Measurements from ENCODE around the gene NOS1AP. TPM values are rescaled to one million over a fixed set of nuclear protein-coding genes. Genes with fewer than 3 reads are reported as not detected.
A peak's percentile ranks its signal among the peaks of the same experiment; 100 is the strongest.

Gene NOS1AP
- total RNA-seq, 4 donors from 2014 or later, result 1.9 to 5.4 (median 3.1) TPM

- TF ChIP-seq, protein P1, sequence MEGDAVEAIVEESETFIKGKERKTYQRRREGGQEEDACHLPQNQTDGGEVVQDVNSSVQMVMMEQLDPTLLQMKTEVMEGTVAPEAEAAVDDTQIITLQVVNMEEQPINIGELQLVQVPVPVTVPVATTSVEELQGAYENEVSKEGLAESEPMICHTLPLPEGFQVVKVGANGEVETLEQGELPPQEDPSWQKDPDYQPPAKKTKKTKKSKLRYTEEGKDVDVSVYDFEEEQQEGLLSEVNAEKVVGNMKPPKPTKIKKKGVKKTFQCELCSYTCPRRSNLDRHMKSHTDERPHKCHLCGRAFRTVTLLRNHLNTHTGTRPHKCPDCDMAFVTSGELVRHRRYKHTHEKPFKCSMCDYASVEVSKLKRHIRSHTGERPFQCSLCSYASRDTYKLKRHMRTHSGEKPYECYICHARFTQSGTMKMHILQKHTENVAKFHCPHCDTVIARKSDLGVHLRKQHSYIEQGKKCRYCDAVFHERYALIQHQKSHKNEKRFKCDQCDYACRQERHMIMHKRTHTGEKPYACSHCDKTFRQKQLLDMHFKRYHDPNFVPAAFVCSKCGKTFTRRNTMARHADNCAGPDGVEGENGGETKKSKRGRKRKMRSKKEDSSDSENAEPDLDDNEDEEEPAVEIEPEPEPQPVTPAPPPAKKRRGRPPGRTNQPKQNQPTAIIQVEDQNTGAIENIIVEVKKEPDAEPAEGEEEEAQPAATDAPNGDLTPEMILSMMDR (IDR thresholded peaks at IDR 0.05), result no peak
- peak; percentile 4 for DNase-seq (ENCODE audit: low spot score)
- ATAC-seq (ENCODE audit: low FRiP score), result no peak
Measured at GRCh38 chr1:162374406-162374805, 304.9 kb downstream of the NOS1AP start.

DNA sequence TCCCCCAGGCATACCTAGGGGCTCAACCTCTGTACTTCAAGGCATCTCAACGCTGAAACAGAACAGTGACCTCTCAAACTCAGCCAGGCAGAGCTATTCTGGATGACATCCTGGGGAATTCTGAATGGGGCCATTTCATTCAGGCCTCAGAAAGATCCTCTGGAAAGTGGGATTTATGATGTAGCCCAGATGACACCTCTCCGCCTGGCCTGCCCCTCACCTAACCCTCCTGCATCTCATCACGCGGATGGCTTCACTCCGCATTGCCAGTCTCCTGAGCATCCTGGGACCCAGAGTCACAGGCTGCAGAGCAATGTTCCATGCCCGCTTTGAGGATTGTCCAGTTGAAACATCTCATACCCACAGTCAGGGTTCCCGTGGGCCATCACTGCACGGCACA lies 306.0 kb downstream of the NOS1AP start:
- no peak for DNase-seq (ENCODE audit: low spot score)
- no peak for ATAC-seq (ENCODE audit: low FRiP score)
- TF ChIP-seq, protein P1 (IDR thresholded peaks at IDR 0.05), result no peak

GRCh38 chr1:162376691-162377090 lies 307.2 kb downstream of the NOS1AP start, which contains the start of gene SPATA46:
SPATA46 (minus strand) TSS chr1:162376854; CDS start chr1:162376790, 64 bp downstream.
- TF ChIP-seq, protein P1 (IDR thresholded peaks at IDR 0.05), result no peak
- DNase-seq (ENCODE audit: low spot score) (no peak), ATAC-seq (ENCODE audit: low FRiP score) (no peak)

DNA sequence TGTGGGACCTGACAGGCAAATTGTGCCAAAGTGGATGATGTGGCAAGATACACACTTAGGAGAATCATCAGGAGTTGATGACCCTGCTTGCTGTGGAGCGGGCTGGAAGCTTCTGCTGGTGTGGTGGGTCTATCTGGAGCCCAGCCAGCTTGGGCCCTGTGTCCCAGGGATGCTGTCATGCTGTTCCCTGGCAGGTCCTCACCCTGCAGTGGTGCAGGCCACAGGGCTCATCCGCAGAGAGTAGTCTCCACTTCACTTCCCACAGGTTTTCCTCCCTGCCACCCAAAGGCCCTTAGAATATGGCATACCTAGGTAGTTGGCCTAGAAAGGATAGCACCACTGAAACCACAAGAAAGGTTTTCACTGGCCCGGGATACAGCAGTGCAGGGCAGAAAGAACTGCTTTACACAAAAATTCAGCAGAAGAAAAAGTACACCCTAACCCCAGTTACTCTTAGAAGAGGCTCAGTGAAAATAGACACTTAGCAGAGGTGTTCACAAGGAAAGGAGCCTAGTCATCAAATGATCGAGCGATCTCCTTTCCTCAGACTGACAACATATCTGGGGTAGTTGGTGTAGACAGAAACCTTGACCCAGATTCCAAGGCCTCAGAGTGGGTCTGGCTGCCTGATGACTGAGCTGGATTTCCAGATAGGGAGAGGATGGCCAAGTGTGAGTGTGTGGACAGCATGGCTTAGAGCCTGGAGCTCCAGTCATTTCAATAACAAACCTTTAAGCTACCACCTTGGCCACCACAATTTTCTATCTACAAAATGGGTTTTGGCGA lies 310.8 kb downstream of the NOS1AP start:
- DNase-seq (ENCODE audit: low spot score), result no peak

GRCh38 chr1:162381383-162381782 lies 311.9 kb downstream of the NOS1AP start, which contains the start of gene C1orf226:
C1orf226 (plus strand) TSS chr1:162381728; CDS start chr1:162381902, 174 bp downstream.
- ATAC-seq (ENCODE audit: low FRiP score) (no peak), DNase-seq (ENCODE audit: low spot score) (no peak)
- TF ChIP-seq, protein P1 (IDR thresholded peaks at IDR 0.05), result no peak

More for the DNA sequence above, 310.8 kb downstream of the NOS1AP start:
- TF ChIP-seq, protein P1 (IDR thresholded peaks at IDR 0.05), result no peak
- ATAC-seq (ENCODE audit: low FRiP score), result no peak

- TF ChIP-seq, protein P1 (IDR thresholded peaks at IDR 0.05), result no peak
- DNase-seq (ENCODE audit: low spot score), result no peak
- no peak for ATAC-seq (ENCODE audit: low FRiP score)
Measured at GRCh38 chr1:162381941-162382750, 312.7 kb downstream of the NOS1AP start.
